ENCODE measurements around the gene PRR5. TPM values are rescaled to one million over a fixed set of nuclear protein-coding genes. Genes with fewer than 3 reads are reported as not detected.
A peak's percentile ranks its signal among the peaks of the same experiment; 100 is the strongest.

The PRR5 gene
- total and polyA plus RNA-seq, 2 donors (not counting 1 experiment from before 2014, with no cell fraction given), result 2.4 to 8.6 TPM

DNA sequence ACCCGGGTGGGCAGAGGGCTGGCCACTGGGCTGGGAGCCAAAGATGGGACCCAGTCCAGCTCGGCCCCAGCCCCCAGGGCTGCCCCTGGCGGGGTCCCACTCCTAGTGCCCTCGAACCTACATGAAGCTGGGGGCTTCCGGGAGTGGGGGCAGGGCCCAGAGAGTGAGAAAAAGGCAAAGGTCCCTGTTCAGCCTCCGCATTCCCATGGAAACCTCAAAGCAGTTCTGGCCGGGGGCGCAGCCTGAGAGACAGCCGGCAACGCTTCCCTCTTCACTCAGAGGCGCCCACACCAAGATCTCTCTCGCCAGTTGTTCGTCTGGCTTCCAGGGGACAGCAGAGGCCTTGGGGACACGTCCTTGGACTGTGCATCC lies 28.0 kb downstream of the PRR5 start:
- H3K27me3 ChIP-seq (ENCODE audit: control insufficient read depth, insufficient read depth, low read length), result no peaks in the 10 kb centered on the region
- no peaks in the 10 kb centered on the region for H4K20me1 ChIP-seq (ENCODE audit: control insufficient read depth, extremely low read depth, insufficient read depth, low read length)
- peak overlapping the region; percentile 13 for H3K9ac ChIP-seq (ENCODE audit: insufficient read depth, low read length)
- H2AFZ ChIP-seq (ENCODE audit: low read length), result no peak overlapping the region
- no peaks in the 10 kb centered on the region for H3K9me3 ChIP-seq (ENCODE audit: control insufficient read depth, insufficient read depth, low read depth, low read length)
- H3K36me3 ChIP-seq (ENCODE audit: control insufficient read depth, insufficient read depth, low read length), result no peaks in the 10 kb centered on the region
- H3K4me3 ChIP-seq (replicated peaks in 1 of 4; ENCODE audit: control extremely low read depth in 1 of 4, insufficient read depth in 1 of 4, low read depth in 3 of 4, low read length in 4 of 4), result peak overlapping the region in 1 of 4 experiments; percentile 17
- peak overlapping the region; percentile 35 for H3K4me2 ChIP-seq (ENCODE audit: extremely low read depth, insufficient read depth, low read length)
- no peak for TF ChIP-seq EZH2 (IDR thresholded peaks at IDR 0.05; ENCODE audit: low read length, missing control alignments)
- TF ChIP-seq, protein P1, sequence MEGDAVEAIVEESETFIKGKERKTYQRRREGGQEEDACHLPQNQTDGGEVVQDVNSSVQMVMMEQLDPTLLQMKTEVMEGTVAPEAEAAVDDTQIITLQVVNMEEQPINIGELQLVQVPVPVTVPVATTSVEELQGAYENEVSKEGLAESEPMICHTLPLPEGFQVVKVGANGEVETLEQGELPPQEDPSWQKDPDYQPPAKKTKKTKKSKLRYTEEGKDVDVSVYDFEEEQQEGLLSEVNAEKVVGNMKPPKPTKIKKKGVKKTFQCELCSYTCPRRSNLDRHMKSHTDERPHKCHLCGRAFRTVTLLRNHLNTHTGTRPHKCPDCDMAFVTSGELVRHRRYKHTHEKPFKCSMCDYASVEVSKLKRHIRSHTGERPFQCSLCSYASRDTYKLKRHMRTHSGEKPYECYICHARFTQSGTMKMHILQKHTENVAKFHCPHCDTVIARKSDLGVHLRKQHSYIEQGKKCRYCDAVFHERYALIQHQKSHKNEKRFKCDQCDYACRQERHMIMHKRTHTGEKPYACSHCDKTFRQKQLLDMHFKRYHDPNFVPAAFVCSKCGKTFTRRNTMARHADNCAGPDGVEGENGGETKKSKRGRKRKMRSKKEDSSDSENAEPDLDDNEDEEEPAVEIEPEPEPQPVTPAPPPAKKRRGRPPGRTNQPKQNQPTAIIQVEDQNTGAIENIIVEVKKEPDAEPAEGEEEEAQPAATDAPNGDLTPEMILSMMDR (conservative IDR thresholded peaks at IDR 0.05 in 1 of 2, IDR thresholded peaks at IDR 0.05 in 1 of 2; ENCODE audit: low read depth in 1 of 2, low read length in 2 of 2), result no peak
- peaks cover 9% of the 10 kb centered on the region for H3K4me1 ChIP-seq (ENCODE audit: control insufficient read depth, extremely low read depth, insufficient read depth, low read length)
- no peak for DNase-seq (ENCODE audit: low read depth in 2 of 2)
- no peak overlapping the region for H3K27ac ChIP-seq (ENCODE audit: insufficient read depth, low read length)
- no peaks in the 10 kb centered on the region for H3K79me2 ChIP-seq (ENCODE audit: control insufficient read depth, insufficient read depth, low read length)

DNA sequence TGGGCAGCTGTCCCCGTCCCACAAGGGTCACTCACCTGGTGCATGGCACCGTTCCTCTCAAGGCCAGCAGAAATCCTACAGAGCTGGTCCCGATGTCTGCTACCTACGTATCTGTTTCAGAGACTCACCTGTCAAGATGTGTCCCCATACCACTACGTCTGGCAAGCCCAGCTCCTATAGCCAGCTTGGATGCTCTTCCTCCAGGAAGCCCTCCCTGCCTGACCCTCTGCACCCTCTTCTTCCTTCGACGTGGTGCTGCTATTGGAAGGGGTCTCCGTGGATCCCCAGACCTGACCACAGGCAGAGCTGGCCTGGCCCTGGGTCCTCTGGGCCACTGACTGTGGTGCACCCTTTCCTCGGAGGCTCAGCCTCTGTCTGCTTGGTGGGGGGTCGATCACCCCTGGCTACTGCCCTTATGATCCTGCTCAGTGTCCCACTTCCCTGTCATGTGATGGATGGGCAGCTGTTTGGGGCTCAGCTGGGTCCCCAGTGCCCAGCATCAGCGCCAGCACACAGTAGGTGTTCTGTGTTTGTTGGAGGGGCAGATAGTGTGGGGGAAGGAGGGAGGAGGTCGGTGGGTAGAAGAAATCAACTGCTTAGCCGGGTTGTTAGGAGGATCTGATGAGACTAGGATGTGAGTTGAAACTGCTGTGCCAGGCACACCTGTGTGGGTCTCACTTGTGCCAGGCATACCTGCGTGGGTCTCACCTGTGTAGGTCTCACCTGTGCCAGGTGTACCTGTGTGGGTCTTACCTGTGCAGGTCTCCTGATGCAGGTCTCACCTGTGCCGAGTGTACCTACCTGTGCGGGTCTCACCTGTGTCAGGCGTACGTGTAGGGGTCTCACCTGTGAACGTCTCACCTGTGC lies 28.7 kb downstream of the PRR5 start:
- Histone ChIP-seq H3K9me3 (ENCODE audit: control insufficient read depth, insufficient read depth, low read depth, low read length) (no peaks in the 10 kb centered on the region), H3K4me3 (replicated peaks in 1 of 4; ENCODE audit: control extremely low read depth in 1 of 4, insufficient read depth in 1 of 4, low read depth in 3 of 4, low read length in 4 of 4) (no peak overlapping the region), H2AFZ (ENCODE audit: low read length) (no peak overlapping the region), H4K20me1 (ENCODE audit: control insufficient read depth, extremely low read depth, insufficient read depth, low read length) (no peaks in the 10 kb centered on the region), H3K4me2 (ENCODE audit: extremely low read depth, insufficient read depth, low read length) (no peak overlapping the region), H3K79me2 (ENCODE audit: control insufficient read depth, insufficient read depth, low read length) (no peaks in the 10 kb centered on the region), H3K4me1 (ENCODE audit: control insufficient read depth, extremely low read depth, insufficient read depth, low read length) (peaks cover 9% of the 10 kb centered on the region), H3K27me3 (ENCODE audit: control insufficient read depth, insufficient read depth, low read length) (no peaks in the 10 kb centered on the region), H3K27ac (ENCODE audit: insufficient read depth, low read length) (no peak overlapping the region), H3K36me3 (ENCODE audit: control insufficient read depth, insufficient read depth, low read length) (no peaks in the 10 kb centered on the region), H3K9ac (ENCODE audit: insufficient read depth, low read length) (no peak overlapping the region)
- no peak for DNase-seq (ENCODE audit: low read depth in 2 of 2)
- TF ChIP-seq EZH2 (IDR thresholded peaks at IDR 0.05; ENCODE audit: low read length, missing control alignments), result no peak
- TF ChIP-seq, protein P1 (conservative IDR thresholded peaks at IDR 0.05 in 1 of 2, IDR thresholded peaks at IDR 0.05 in 1 of 2; ENCODE audit: low read depth in 1 of 2, low read length in 2 of 2), result no peak

DNA sequence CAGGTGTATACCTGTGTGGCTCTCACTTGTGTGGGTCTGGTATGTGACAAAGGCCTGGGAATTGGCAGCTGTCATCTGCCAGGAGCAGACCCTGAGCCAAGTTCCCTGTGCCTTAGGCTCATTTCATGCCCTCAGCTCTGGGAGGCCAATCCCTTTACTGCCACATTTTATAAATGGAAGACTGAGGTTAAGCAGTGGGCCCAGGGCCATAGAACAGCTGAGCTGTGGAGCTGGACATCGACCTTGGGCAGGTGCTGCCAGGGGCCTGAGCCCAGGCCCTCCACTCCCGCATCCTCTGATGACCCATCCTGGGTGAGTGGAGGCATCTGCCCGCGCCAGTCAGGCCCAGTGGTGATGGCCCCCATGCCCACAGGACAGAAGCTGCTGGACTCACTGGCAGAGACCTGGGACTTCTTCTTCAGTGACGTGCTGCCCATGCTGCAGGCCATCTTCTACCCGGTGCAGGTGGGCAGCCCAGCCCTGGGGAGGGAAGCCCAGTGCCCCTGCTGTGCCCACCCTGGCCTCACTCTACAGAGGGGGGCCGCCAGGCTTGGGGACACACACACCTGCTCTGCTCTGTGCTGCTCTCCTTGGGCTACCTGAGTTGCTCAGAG lies 29.5 kb downstream of the PRR5 start:
- no peak for DNase-seq (ENCODE audit: low read depth in 2 of 2)
- Histone ChIP-seq H3K36me3 (ENCODE audit: control insufficient read depth, insufficient read depth, low read length) (no peaks in the 10 kb centered on the region), H3K4me3 (replicated peaks in 1 of 4; ENCODE audit: control extremely low read depth in 1 of 4, insufficient read depth in 1 of 4, low read depth in 3 of 4, low read length in 4 of 4) (no peak overlapping the region), H2AFZ (ENCODE audit: low read length) (no peak overlapping the region), H3K9me3 (ENCODE audit: control insufficient read depth, insufficient read depth, low read depth, low read length) (no peaks in the 10 kb centered on the region), H3K9ac (ENCODE audit: insufficient read depth, low read length) (no peak overlapping the region), H3K27ac (ENCODE audit: insufficient read depth, low read length) (no peak overlapping the region), H3K27me3 (ENCODE audit: control insufficient read depth, insufficient read depth, low read length) (peaks cover 4% of the 10 kb centered on the region), H3K4me2 (ENCODE audit: extremely low read depth, insufficient read depth, low read length) (no peak overlapping the region), H3K79me2 (ENCODE audit: control insufficient read depth, insufficient read depth, low read length) (no peaks in the 10 kb centered on the region), H3K4me1 (ENCODE audit: control insufficient read depth, extremely low read depth, insufficient read depth, low read length) (peaks cover 9% of the 10 kb centered on the region), H4K20me1 (ENCODE audit: control insufficient read depth, extremely low read depth, insufficient read depth, low read length) (no peaks in the 10 kb centered on the region)
- TF ChIP-seq EZH2 (IDR thresholded peaks at IDR 0.05; ENCODE audit: low read length, missing control alignments), result no peak
- TF ChIP-seq, protein P1 (conservative IDR thresholded peaks at IDR 0.05 in 1 of 2, IDR thresholded peaks at IDR 0.05 in 1 of 2; ENCODE audit: low read depth in 1 of 2, low read length in 2 of 2), result no peak
